ENCODE data around the gene AMOT.

GRCh38 chrX:112819813-112820212 is 20.8 kb downstream of the AMOT start:
- TF ChIP-seq, protein P1, sequence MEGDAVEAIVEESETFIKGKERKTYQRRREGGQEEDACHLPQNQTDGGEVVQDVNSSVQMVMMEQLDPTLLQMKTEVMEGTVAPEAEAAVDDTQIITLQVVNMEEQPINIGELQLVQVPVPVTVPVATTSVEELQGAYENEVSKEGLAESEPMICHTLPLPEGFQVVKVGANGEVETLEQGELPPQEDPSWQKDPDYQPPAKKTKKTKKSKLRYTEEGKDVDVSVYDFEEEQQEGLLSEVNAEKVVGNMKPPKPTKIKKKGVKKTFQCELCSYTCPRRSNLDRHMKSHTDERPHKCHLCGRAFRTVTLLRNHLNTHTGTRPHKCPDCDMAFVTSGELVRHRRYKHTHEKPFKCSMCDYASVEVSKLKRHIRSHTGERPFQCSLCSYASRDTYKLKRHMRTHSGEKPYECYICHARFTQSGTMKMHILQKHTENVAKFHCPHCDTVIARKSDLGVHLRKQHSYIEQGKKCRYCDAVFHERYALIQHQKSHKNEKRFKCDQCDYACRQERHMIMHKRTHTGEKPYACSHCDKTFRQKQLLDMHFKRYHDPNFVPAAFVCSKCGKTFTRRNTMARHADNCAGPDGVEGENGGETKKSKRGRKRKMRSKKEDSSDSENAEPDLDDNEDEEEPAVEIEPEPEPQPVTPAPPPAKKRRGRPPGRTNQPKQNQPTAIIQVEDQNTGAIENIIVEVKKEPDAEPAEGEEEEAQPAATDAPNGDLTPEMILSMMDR (IDR thresholded peaks at IDR 0.05) = no peak
- no peak for TF ChIP-seq EZH2 (IDR thresholded peaks at IDR 0.05)

Measured in neural progenitor cell (in vitro differentiated cells).